22Rv1 (cell line): ENCODE results near the gene TMEM9.

Experiments
- H3K27ac ChIP-seq: fragments of 450-650 bp; 2 replicates; pipeline ENCODE4 v1.5.1; 2017
- CTCF ChIP-seq: fragments of 450-650 bp; IDR thresholded peaks from 2 replicates; pipeline ENCODE4 v1.5.1; 2017; ENCODE audit warnings: mild to moderate bottlenecking
- ZFX ChIP-seq: fragments of 450-650 bp; IDR thresholded peaks from 2 replicates; pipeline ENCODE4 v1.6.1; 2017; ENCODE audit warnings: antibody characterized with exemption, borderline replicate concordance

The TMEM9 gene

GRCh38 chr1:201144701-201145100, 9.6 kb downstream of the TMEM9 start:
- no peak overlapping the region for H3K27ac ChIP-seq
- TF ChIP-seq ZFX = no peak

- TF ChIP-seq CTCF (no peak), ZFX (no peak)
- no peak overlapping the region for H3K27ac ChIP-seq
These were observed 10.3 kb downstream of the TMEM9 start for GRCh38 chr1:201143726-201144635.

GRCh38 chr1:201142849-201143725, 11.2 kb downstream of the TMEM9 start:
- no peak overlapping the region for H3K27ac ChIP-seq
- TF ChIP-seq ZFX = no peak
- TF ChIP-seq CTCF = no peak

GRCh38 chr1:201142011-201142848, 12.0 kb downstream of the TMEM9 start:
- no peak overlapping the region for H3K27ac ChIP-seq
- TF ChIP-seq CTCF = no peak
- TF ChIP-seq ZFX = no peak

GRCh38 chr1:201141418-201141817, 12.9 kb downstream of the TMEM9 start:
- no peak overlapping the region for H3K27ac ChIP-seq
- TF ChIP-seq ZFX (no peak), CTCF (no peak)

- no peak overlapping the region for H3K27ac ChIP-seq
- TF ChIP-seq CTCF (no peak), ZFX (no peak)
These were observed 13.4 kb downstream of the TMEM9 start for GRCh38 chr1:201140941-201141260.

- no peak overlapping the region for H3K27ac ChIP-seq
- TF ChIP-seq ZFX (no peak), CTCF (no peak)
These were observed 13.9 kb downstream of the TMEM9 start for GRCh38 chr1:201140235-201140940.
